Heart left ventricle (tissue), 16 donors: ENCODE results near the gene SEMA4D. TPM values are rescaled to one million over a fixed set of nuclear protein-coding genes. Genes with fewer than 3 reads are reported as not detected.

Experiments
- ATAC-seq, 4 donors: fragments of 200-7000 bp; cut with Tn5 transposase; one replicate each; pipeline ENCODE4 v1.9.1; 2020 to 2022; ENCODE audit warnings: moderate library complexity in 4 of 4, mild to moderate bottlenecking in 3 of 4, moderate number of reproducible peaks in 1 of 4
- DNase-seq, 5 donors: peaks; one replicate each; pipeline ENCODE4 v3.0.0-alpha.2; 2020
- H3K27ac ChIP-seq, 12 donors: fragments of 200-600 bp; sonication (generic) in 4 of 12; one replicate each; pipeline versions ENCODE4 v1.5.0 to v1.8.0; 2016 to 2022; ENCODE audit warnings: mild to moderate bottlenecking in 2 of 12
- H3K27me3 ChIP-seq, 9 donors: fragments of 200-600 bp; sonication (generic) in 2 of 9; one replicate each; pipeline versions ENCODE4 v1.5.1 to v1.8.0; 2016 to 2022; ENCODE audit warnings: mild to moderate bottlenecking in 3 of 9
- H3K36me3 ChIP-seq, 9 donors: fragments of 200-600 bp; sonication (generic) in 2 of 9; one replicate each; pipeline versions ENCODE4 v1.5.0 to v1.8.0; 2018 to 2022; ENCODE audit warnings: mild to moderate bottlenecking in 2 of 9
- H3K4me1 ChIP-seq, 12 donors: fragments of 200-600 bp; sonication (generic) in 4 of 12; one replicate each; pipeline versions ENCODE4 v1.5.0 to v1.8.0; 2016 to 2022; ENCODE audit warnings: mild to moderate bottlenecking in 3 of 12
- H3K4me3 ChIP-seq, 12 donors: fragments of 200-600 bp; sonication (generic) in 4 of 12; one replicate each; pipeline versions ENCODE4 v1.5.0 to v1.8.0; 2017 to 2022; ENCODE audit warnings: mild to moderate bottlenecking in 9 of 12, moderate library complexity in 4 of 12
- H3K9me3 ChIP-seq, 12 donors: fragments of 200-600 bp; sonication (generic) in 4 of 12; one replicate each; pipeline versions ENCODE4 v1.5.0 to v1.8.0; 2016 to 2022; ENCODE audit warnings: mild to moderate bottlenecking in 1 of 12
- POLR2A ChIP-seq, 2 donors: fragments of 450-650 bp; IDR thresholded peaks; one replicate each; pipeline ENCODE4 v1.6.1; 2017; ENCODE audit warnings: antibody characterized with exemption in 2 of 2, mild to moderate bottlenecking in 2 of 2, moderate library complexity in 2 of 2
- WGBS, 4 donors: extraction: QIAGEN DNeasy Blood & Tissue Kit in 2 of 4; methylation state at CpG; one replicate each; pipeline versions ENCODE4 v1.1.5 to v1.1.7; 2013 to 2018; 5-methylcytosine and 5-hydroxymethylcytosine counted together
- intact Hi-C, 10 donors: fragments of 100-400 bp; cut with DNase I; formaldehyde crosslinking; loops; one replicate each; pipeline versions ENCODE4 v1.11.1 to v1.14.2; 2022
- polyA plus RNA-seq, 2 donors: library from polyadenylated mRNA; stranded (reverse); fragments of 200-250 nt; gene quantifications; one replicate each; pipeline ENCODE4 v1.2.3, GENCODE V29; 2013
- total RNA-seq, 9 donors: library from RNA; depleted of rRNA in 2 of 9; stranded (reverse); fragments of >200 nt in 2 of 9; fragmentation: NEBNext Ultra II Directional in 3 of 9; extraction: Animal tissue kit (Norgen Biotek cat#: 25700) in 3 of 9; gene quantifications; one replicate each; pipeline versions ENCODE4 v1.1.0 to v1.2.4, GENCODE V29; 2016 to 2023
- TF ChIP-seq, protein P1 (sequence below), 12 donors: fragments of 200-600 bp; sonication (generic) in 4 of 12; IDR thresholded peaks; one replicate each; pipeline versions ENCODE4 v1.5.0 to v1.8.0; 2018 to 2022; ENCODE audit warnings: antibody characterized with exemption in 12 of 12, mild to moderate bottlenecking in 5 of 12
- donor health status: ischemic (EF 13 %, LVEDD 7.1; RV severe dilation, severe dysfunction).
- donor health status: healthy with polysubstance abuse.
- donor health status: DM: no; HTN: yes; CAD: no.
- donor health status: DM: no; HTN: no; CAD: no.
- donor health status: ischemic (EF 25% LVEDD 6.9; RV normal size, moderate dysfunction).
- donor health status: ischemic (EF 25% LVEDD 5.7; RV mildly dilated, moderate dysfunction).
- donor health status: healthy.
- donor health status: DM: yes; HTN: yes; CAD: no.
- donor health status: ischemic (EF 35%, LVEDD 5.7; RV mildly dilated, moderate dysfunction).
- donor health status: nonischemic (EF 11% LVEDD 7.7; RV severe dilation, severe dysfunction).
- donor health status: DM: yes; HTN: yes; CAD: no.
- donor health status: PGD.
- donor health status: ischemic (EF 29% LVEDD 5.4; RV normal size, mild dysfunction).
- donor health status: nonischemic (EF 23%, LVEDD 6.1; RV moderate dilation, normal function).

The SEMA4D gene
- total and polyA plus RNA-seq, 11 donors, result 4.0 to 59.8 (median 20.2) TPM

- no peak overlapping the region for H3K4me3 ChIP-seq
- H3K9me3 ChIP-seq, result no peaks in the 10 kb centered on the region
- intact Hi-C loops, result no loop called here
- peaks cover 0 to 96% (median 13%) of the 10 kb centered on the region in 9 donors for H3K36me3 ChIP-seq
- 84 to 91% (median 87%) methylated on average over 5 of the region's 5 CpGs for WGBS, 4 donors
- H3K4me1 ChIP-seq, result peaks cover 0 to 42% (median 0%) of the 10 kb centered on the region in 12 donors
- no peaks in the 10 kb centered on the region for H3K27me3 ChIP-seq
- no peak for ATAC-seq
- H3K27ac ChIP-seq, result no peak overlapping the region
- TF ChIP-seq POLR2A (IDR thresholded peaks at IDR 0.05), result no peak
- TF ChIP-seq, protein P1, sequence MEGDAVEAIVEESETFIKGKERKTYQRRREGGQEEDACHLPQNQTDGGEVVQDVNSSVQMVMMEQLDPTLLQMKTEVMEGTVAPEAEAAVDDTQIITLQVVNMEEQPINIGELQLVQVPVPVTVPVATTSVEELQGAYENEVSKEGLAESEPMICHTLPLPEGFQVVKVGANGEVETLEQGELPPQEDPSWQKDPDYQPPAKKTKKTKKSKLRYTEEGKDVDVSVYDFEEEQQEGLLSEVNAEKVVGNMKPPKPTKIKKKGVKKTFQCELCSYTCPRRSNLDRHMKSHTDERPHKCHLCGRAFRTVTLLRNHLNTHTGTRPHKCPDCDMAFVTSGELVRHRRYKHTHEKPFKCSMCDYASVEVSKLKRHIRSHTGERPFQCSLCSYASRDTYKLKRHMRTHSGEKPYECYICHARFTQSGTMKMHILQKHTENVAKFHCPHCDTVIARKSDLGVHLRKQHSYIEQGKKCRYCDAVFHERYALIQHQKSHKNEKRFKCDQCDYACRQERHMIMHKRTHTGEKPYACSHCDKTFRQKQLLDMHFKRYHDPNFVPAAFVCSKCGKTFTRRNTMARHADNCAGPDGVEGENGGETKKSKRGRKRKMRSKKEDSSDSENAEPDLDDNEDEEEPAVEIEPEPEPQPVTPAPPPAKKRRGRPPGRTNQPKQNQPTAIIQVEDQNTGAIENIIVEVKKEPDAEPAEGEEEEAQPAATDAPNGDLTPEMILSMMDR (IDR thresholded peaks at IDR 0.05), result no peak
- DNase-seq, result no peak
Measured at GRCh38 chr9:89397471-89397870, 100.4 kb downstream of the SEMA4D start.

DNA sequence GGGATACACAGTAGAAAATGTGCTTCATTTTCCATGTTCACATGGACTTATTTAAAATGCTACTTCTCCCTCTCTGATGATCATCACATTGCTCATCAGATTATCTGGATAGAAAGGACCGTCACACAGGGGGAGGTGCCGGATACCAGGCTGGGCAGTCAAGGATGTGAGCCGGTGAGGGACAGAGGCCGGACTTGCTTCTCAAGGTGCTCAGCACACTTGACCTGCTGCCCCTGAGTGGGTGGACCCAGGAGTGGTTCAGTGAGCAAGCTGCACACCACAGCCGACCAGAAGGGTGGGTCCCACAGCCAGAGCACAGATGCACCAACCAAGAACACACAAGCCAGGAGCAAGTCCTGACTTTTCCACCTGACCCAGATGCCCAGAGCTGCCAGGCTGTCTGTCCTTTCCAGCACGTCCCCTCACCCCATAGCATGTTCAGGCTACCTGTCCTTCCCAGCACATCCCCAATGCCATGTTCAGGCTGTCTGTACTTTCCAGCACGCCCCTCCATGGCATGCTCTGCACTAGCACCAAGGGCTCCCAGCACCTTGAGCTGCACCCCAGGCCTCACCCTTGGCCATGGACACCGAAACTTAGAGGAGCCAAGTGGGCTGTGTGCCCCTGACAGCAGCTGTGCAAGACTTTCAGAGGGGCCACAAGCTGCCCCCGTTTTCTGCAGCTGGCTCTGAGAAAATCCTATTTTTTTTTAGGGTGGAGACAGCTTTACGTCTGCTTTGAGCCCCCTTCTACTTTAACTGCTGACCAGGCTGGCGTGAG, 101.8 kb downstream of the SEMA4D start:
- H3K4me1 ChIP-seq, result peaks cover 0 to 30% (median 0%) of the 10 kb centered on the region in 12 donors
- no peak for TF ChIP-seq POLR2A (IDR thresholded peaks at IDR 0.05)
- TF ChIP-seq, protein P1 (IDR thresholded peaks at IDR 0.05), result no peak
- DNase-seq (peak in 1 of 5 donors; percentile 37), ATAC-seq (no peak)
- H3K36me3 ChIP-seq, result peaks cover 0 to 96% (median 13%) of the 10 kb centered on the region in 9 donors
- intact Hi-C loops, result no loop called here
- no peak overlapping the region for H3K4me3 ChIP-seq
- no peaks in the 10 kb centered on the region for H3K9me3 ChIP-seq
- H3K27ac ChIP-seq, result no peak overlapping the region
- no peaks in the 10 kb centered on the region for H3K27me3 ChIP-seq
- 89 to 97% (median 92%) methylated on average over 11 of the region's 11 CpGs for WGBS, 4 donors

GRCh38 chr9:89394412-89394811, 103.5 kb downstream of the SEMA4D start:
- intact Hi-C loops, result no loop called here
- peaks cover 0 to 98% (median 23%) of the 10 kb centered on the region in 9 donors for H3K36me3 ChIP-seq
- H3K27me3 ChIP-seq, result no peaks in the 10 kb centered on the region
- TF ChIP-seq, protein P1 (IDR thresholded peaks at IDR 0.05), result no peak
- no peak for TF ChIP-seq POLR2A (IDR thresholded peaks at IDR 0.05)
- no peak for ATAC-seq
- WGBS, 4 donors, result 84 to 88% (median 87%) methylated on average over 12 of the region's 12 CpGs
- DNase-seq, result peak in 1 of 5 donors; percentile 51
- peaks cover 0 to 14% (median 0%) of the 10 kb centered on the region in 12 donors for H3K4me1 ChIP-seq
- H3K9me3 ChIP-seq, result no peaks in the 10 kb centered on the region
- no peak overlapping the region for H3K27ac ChIP-seq
- no peak overlapping the region for H3K4me3 ChIP-seq

DNA sequence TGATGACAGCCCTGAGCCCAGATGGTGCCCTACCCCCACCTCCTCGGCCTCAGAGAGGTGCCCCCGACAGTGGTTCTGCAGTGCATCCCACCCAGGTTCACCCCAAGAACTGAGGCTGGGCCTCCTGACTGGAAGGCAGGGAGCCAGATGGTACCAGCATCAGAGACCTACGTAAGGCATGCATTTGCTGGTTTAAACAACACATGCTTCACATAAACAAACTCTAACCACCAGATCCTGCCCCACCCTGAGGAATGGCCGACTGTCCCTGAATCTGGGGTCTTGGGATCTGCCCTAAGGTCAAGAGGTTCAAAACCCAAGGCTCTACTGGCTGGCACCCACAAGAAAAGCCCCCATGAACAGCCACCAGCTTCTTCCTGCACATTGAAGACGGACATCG, 106.3 kb downstream of the SEMA4D start:
- H3K27me3 ChIP-seq, result no peaks in the 10 kb centered on the region
- DNase-seq (no peak), ATAC-seq (no peak)
- peaks cover 0 to 95% (median 23%) of the 10 kb centered on the region in 9 donors for H3K36me3 ChIP-seq
- intact Hi-C loops, result no loop called here
- H3K27ac ChIP-seq, result no peak overlapping the region
- peaks cover 0 to 22% (median 3%) of the 10 kb centered on the region in 12 donors for H3K4me1 ChIP-seq
- H3K9me3 ChIP-seq, result no peaks in the 10 kb centered on the region
- TF ChIP-seq, protein P1 (IDR thresholded peaks at IDR 0.05), result no peak
- TF ChIP-seq POLR2A (IDR thresholded peaks at IDR 0.05), result no peak
- 94 to 95% (median 95%) methylated on average over 6 of the region's 6 CpGs for WGBS, 4 donors
- no peak overlapping the region for H3K4me3 ChIP-seq
